ENCODE measurements around the gene HS1BP3.

Gene HS1BP3

GRCh38 chr2:20599001-20599600 is 51.8 kb downstream of the HS1BP3 start:
- H3K27ac ChIP-seq (ENCODE audit: poor library complexity, severe bottlenecking) = no peak overlapping the region
- DNase-seq (ENCODE audit: low spot score) (peak; percentile 41), ATAC-seq (ENCODE audit: low read depth) (no peak)
- no peaks in the 10 kb centered on the region for H3K9me3 ChIP-seq (ENCODE audit: severe bottlenecking)
- H3K4me1 ChIP-seq (ENCODE audit: insufficient read depth, poor library complexity, severe bottlenecking) = peaks cover 21% of the 10 kb centered on the region
- H3K27me3 ChIP-seq (ENCODE audit: insufficient read depth, poor library complexity, severe bottlenecking) = no peaks in the 10 kb centered on the region
- no peak overlapping the region for H3K4me3 ChIP-seq (ENCODE audit: severe bottlenecking)
- no peak for TF ChIP-seq CTCF (IDR thresholded peaks at IDR 0.05; ENCODE audit: poor library complexity, severe bottlenecking)
- H3K36me3 ChIP-seq (ENCODE audit: low read depth) = no peaks in the 10 kb centered on the region

- Histone ChIP-seq H3K4me3 (ENCODE audit: severe bottlenecking) (no peak overlapping the region), H3K27ac (ENCODE audit: poor library complexity, severe bottlenecking) (peak overlapping the region; percentile 88), H3K4me1 (ENCODE audit: insufficient read depth, poor library complexity, severe bottlenecking) (peaks cover 34% of the 10 kb centered on the region), H3K36me3 (ENCODE audit: low read depth) (no peaks in the 10 kb centered on the region), H3K9me3 (ENCODE audit: severe bottlenecking) (no peaks in the 10 kb centered on the region), H3K27me3 (ENCODE audit: insufficient read depth, poor library complexity, severe bottlenecking) (no peaks in the 10 kb centered on the region)
- DNase-seq (ENCODE audit: low spot score) (no peak), ATAC-seq (ENCODE audit: low read depth) (no peak)
- TF ChIP-seq CTCF (IDR thresholded peaks at IDR 0.05; ENCODE audit: poor library complexity, severe bottlenecking) = no peak
Measured at GRCh38 chr2:20597860-20598183, 53.1 kb downstream of the HS1BP3 start.

GRCh38 chr2:20596973-20597859 is 53.7 kb downstream of the HS1BP3 start:
- no peak overlapping the region for H3K4me3 ChIP-seq (ENCODE audit: severe bottlenecking)
- H3K27me3 ChIP-seq (ENCODE audit: insufficient read depth, poor library complexity, severe bottlenecking) = no peaks in the 10 kb centered on the region
- DNase-seq (ENCODE audit: low spot score) = no peak
- H3K36me3 ChIP-seq (ENCODE audit: low read depth) = no peaks in the 10 kb centered on the region
- ATAC-seq (ENCODE audit: low read depth) = no peak
- TF ChIP-seq CTCF (IDR thresholded peaks at IDR 0.05; ENCODE audit: poor library complexity, severe bottlenecking) = no peak
- H3K9me3 ChIP-seq (ENCODE audit: severe bottlenecking) = no peaks in the 10 kb centered on the region
- peaks cover 39% of the 10 kb centered on the region for H3K4me1 ChIP-seq (ENCODE audit: insufficient read depth, poor library complexity, severe bottlenecking)
- H3K27ac ChIP-seq (ENCODE audit: poor library complexity, severe bottlenecking) = peak overlapping the region; percentile 88

- Histone ChIP-seq H3K4me3 (ENCODE audit: severe bottlenecking) (no peak overlapping the region), H3K27me3 (ENCODE audit: insufficient read depth, poor library complexity, severe bottlenecking) (no peaks in the 10 kb centered on the region), H3K36me3 (ENCODE audit: low read depth) (no peaks in the 10 kb centered on the region), H3K27ac (ENCODE audit: poor library complexity, severe bottlenecking) (peak overlapping the region; percentile 88), H3K4me1 (ENCODE audit: insufficient read depth, poor library complexity, severe bottlenecking) (peaks cover 43% of the 10 kb centered on the region), H3K9me3 (ENCODE audit: severe bottlenecking) (no peaks in the 10 kb centered on the region)
- no peak for TF ChIP-seq CTCF (IDR thresholded peaks at IDR 0.05; ENCODE audit: poor library complexity, severe bottlenecking)
- ATAC-seq (ENCODE audit: low read depth) (no peak), DNase-seq (ENCODE audit: low spot score) (no peak)
Measured at GRCh38 chr2:20596193-20596972, 54.5 kb downstream of the HS1BP3 start.
